Stimulated activated CD4-positive, alpha-beta T cell treated with anti-CD3 and anti-CD28 coated beads, Interleukin-1b, Interleukin-23, amount 100 ng/mL, for 24 hours (primary cell): ENCODE results near the gene MRPS14.
A peak's percentile ranks its signal among the peaks of the same experiment; 100 is the strongest.
"Not testable (repeated sequence)": the region's sequence is repeated elsewhere in the genome, so short reads cannot be mapped to it uniquely, and the experiment has no call there.

ENCODE experiments used
- DNase-seq, 4 experiments: peaks; one replicate each; pipeline ENCODE4 v3.0.0-alpha.2; 2020; ENCODE audit warnings: low read depth in 4 of 4, low spot score in 1 of 4

Gene MRPS14

GRCh38 chr1:175023043-175023921 lies at the start of gene MRPS14:
Gene MRPS14 (minus strand): TSS chr1:175023425. CDS start chr1:175023408, 17 bp downstream.
- peak; percentile 88 to 98 (median 98) for DNase-seq

GRCh38 chr1:175072099-175072951 lies 49.1 kb upstream of the MRPS14 start:
- peak in 2 of 4 experiments; percentile 5 to 11 for DNase-seq

- DNase-seq: no peak
These were observed 48.2 kb upstream of the MRPS14 start for GRCh38 chr1:175071276-175071943.

- no peak for DNase-seq
These were observed 47.6 kb upstream of the MRPS14 start for GRCh38 chr1:175070818-175071217.

- no peak for DNase-seq
These were observed 44.3 kb upstream of the MRPS14 start, which contains the start of gene TNN for GRCh38 chr1:175067362-175068106. Gene TNN (plus strand): TSS chr1:175067833. CDS start chr1:175077419, 9,586 bp downstream.

- DNase-seq: no peak
These were observed 39.6 kb upstream of the MRPS14 start for GRCh38 chr1:175062858-175063257.

- DNase-seq: no peak
These were observed 39.1 kb upstream of the MRPS14 start for GRCh38 chr1:175062339-175062738.

GRCh38 chr1:175054736-175055135 lies 31.5 kb upstream of the MRPS14 start:
- no peak for DNase-seq

- DNase-seq: no peak
These were observed 27.8 kb upstream of the MRPS14 start for GRCh38 chr1:175050992-175051391.

GRCh38 chr1:175045519-175045918 lies 22.3 kb upstream of the MRPS14 start:
- no peak for DNase-seq

- no peak for DNase-seq
These were observed 21.9 kb upstream of the MRPS14 start for GRCh38 chr1:175045097-175045496.

GRCh38 chr1:175044591-175044990 lies 21.4 kb upstream of the MRPS14 start:
- DNase-seq: not testable (repeated sequence)

GRCh38 chr1:175043824-175044223 lies 20.6 kb upstream of the MRPS14 start:
- no peak for DNase-seq

- DNase-seq: no peak
These were observed 19.4 kb upstream of the MRPS14 start for GRCh38 chr1:175042650-175043049.

GRCh38 chr1:175040324-175040879 lies 17.2 kb upstream of the MRPS14 start:
- DNase-seq: no peak

- no peak for DNase-seq
These were observed 14.2 kb upstream of the MRPS14 start for GRCh38 chr1:175037416-175037815.

GRCh38 chr1:175036476-175036875 lies 13.3 kb upstream of the MRPS14 start:
- no peak for DNase-seq

GRCh38 chr1:175035865-175036264 lies 12.6 kb upstream of the MRPS14 start:
- DNase-seq: no peak

- no peak for DNase-seq
These were observed 11.6 kb upstream of the MRPS14 start for GRCh38 chr1:175034775-175035174.

GRCh38 chr1:175033953-175034352 lies 10.7 kb upstream of the MRPS14 start:
- no peak for DNase-seq
